KG1 (cell line): ENCODE results near the gene ADD2.

ENCODE experiments used
- DNase-seq: peaks from one replicate; lab custom pipeline; 2025; lab: John Stamatoyannopoulos, UW

Gene ADD2

GRCh38 chr2:70718736-70719135 is 49.3 kb downstream of the ADD2 start:
- no peak for DNase-seq

- no peak for DNase-seq
Observed at GRCh38 chr2:70718241-70718640, 49.8 kb downstream of the ADD2 start.

GRCh38 chr2:70717431-70718038 is 50.5 kb downstream of the ADD2 start:
- no peak for DNase-seq

GRCh38 chr2:70716951-70717350 is 51.0 kb downstream of the ADD2 start:
- DNase-seq, result no peak

- no peak for DNase-seq
Observed at GRCh38 chr2:70716131-70716743, 51.8 kb downstream of the ADD2 start.

GRCh38 chr2:70715071-70715985 is 52.7 kb downstream of the ADD2 start:
- no peak for DNase-seq

GRCh38 chr2:70714141-70714905 is 53.7 kb downstream of the ADD2 start:
- no peak for DNase-seq

- DNase-seq, result no peak
Observed at GRCh38 chr2:70712916-70713315, 55.1 kb downstream of the ADD2 start.

- no peak for DNase-seq
Observed at GRCh38 chr2:70711191-70711590, 56.8 kb downstream of the ADD2 start.

- DNase-seq, result no peak
Observed at GRCh38 chr2:70710038-70710690, 57.8 kb downstream of the ADD2 start.

GRCh38 chr2:70709275-70710037 is 58.5 kb downstream of the ADD2 start:
- no peak for DNase-seq

GRCh38 chr2:70708376-70709199 is 59.4 kb downstream of the ADD2 start:
- no peak for DNase-seq

- DNase-seq, result no peak
Observed at GRCh38 chr2:70707706-70708105, 60.3 kb downstream of the ADD2 start.

GRCh38 chr2:70706026-70706795 is 61.8 kb downstream of the ADD2 start:
- DNase-seq, result no peak

GRCh38 chr2:70705160-70705850 is 62.7 kb downstream of the ADD2 start:
- DNase-seq, result no peak

GRCh38 chr2:70703900-70704549 is 64.0 kb downstream of the ADD2 start:
- no peak for DNase-seq

- no peak for DNase-seq
Observed at GRCh38 chr2:70702711-70703395, 65.1 kb downstream of the ADD2 start.

GRCh38 chr2:70698847-70699246 is 69.2 kb downstream of the ADD2 start:
- DNase-seq, result no peak
